ENCODE results near the gene ST6GALNAC4.
"Not testable (repeated sequence)": the region's sequence is repeated elsewhere in the genome, so short reads cannot be mapped to it uniquely, and the experiment has no call there.

The ST6GALNAC4 gene

GRCh38 chr9:127884427-127884911 is 32.4 kb downstream of the ST6GALNAC4 start:
- Histone ChIP-seq H3K36me3 (ENCODE audit: control insufficient read depth, low read length) (peaks cover 21% of the 10 kb centered on the region), H4K20me1 (ENCODE audit: control insufficient read depth, insufficient read depth, low read depth, low read length) (no peaks in the 10 kb centered on the region), H3K9me2 (replicated peaks; ENCODE audit: control insufficient read depth, low read length) (no peaks in the 10 kb centered on the region), H3K4me1 (ENCODE audit: control insufficient read depth, low read length) (peaks cover 22% of the 10 kb centered on the region), H3K27ac (ENCODE audit: low read depth, low read length) (no peak overlapping the region), H3K4me2 (ENCODE audit: low read length) (no peak overlapping the region), H3K4me3 (ENCODE audit: low read length) (no peak overlapping the region), H3K79me2 (ENCODE audit: control insufficient read depth, low read length) (no peaks in the 10 kb centered on the region), H3K9me3 (ENCODE audit: control insufficient read depth, insufficient read depth, low read length) (no peaks in the 10 kb centered on the region), H3F3A (ENCODE audit: control insufficient read depth, insufficient read depth) (peaks cover 14% of the 10 kb centered on the region), H3K27me3 (ENCODE audit: control insufficient read depth, low read length) (no peaks in the 10 kb centered on the region)
- no peak for TF ChIP-seq EZH2phosphoT487 (IDR thresholded peaks at IDR 0.05; ENCODE audit: borderline replicate concordance, low read length)
- TF ChIP-seq CTCF (IDR thresholded peaks at IDR 0.05; ENCODE audit: low read depth, low read length, poor library complexity, severe bottlenecking) = no peak

- Histone ChIP-seq H4K20me1 (ENCODE audit: control insufficient read depth, insufficient read depth, low read depth, low read length) (no peaks in the 10 kb centered on the region), H3K4me1 (ENCODE audit: control insufficient read depth, low read length) (peaks cover 28% of the 10 kb centered on the region), H3K4me2 (ENCODE audit: low read length) (no peak overlapping the region), H3K9me3 (ENCODE audit: control insufficient read depth, insufficient read depth, low read length) (no peaks in the 10 kb centered on the region), H3K27ac (ENCODE audit: low read depth, low read length) (no peak overlapping the region), H3K4me3 (ENCODE audit: low read length) (no peak overlapping the region), H3F3A (ENCODE audit: control insufficient read depth, insufficient read depth) (peaks cover 14% of the 10 kb centered on the region), H3K79me2 (ENCODE audit: control insufficient read depth, low read length) (no peaks in the 10 kb centered on the region), H3K27me3 (ENCODE audit: control insufficient read depth, low read length) (no peaks in the 10 kb centered on the region), H3K36me3 (ENCODE audit: control insufficient read depth, low read length) (peaks cover 21% of the 10 kb centered on the region), H3K9me2 (replicated peaks; ENCODE audit: control insufficient read depth, low read length) (no peaks in the 10 kb centered on the region)
- no peak for TF ChIP-seq CTCF (IDR thresholded peaks at IDR 0.05; ENCODE audit: low read depth, low read length, poor library complexity, severe bottlenecking)
These were observed 32.9 kb downstream of the ST6GALNAC4 start for GRCh38 chr9:127883959-127884358.

- not testable (repeated sequence) for H3K79me2 ChIP-seq (ENCODE audit: control insufficient read depth, low read length); H3K36me3 ChIP-seq (ENCODE audit: control insufficient read depth, low read length); H3K27me3 ChIP-seq (ENCODE audit: control insufficient read depth, low read length); H3K9me2 ChIP-seq (replicated peaks; ENCODE audit: control insufficient read depth, low read length); H4K20me1 ChIP-seq (ENCODE audit: control insufficient read depth, insufficient read depth, low read depth, low read length); H3K9me3 ChIP-seq (ENCODE audit: control insufficient read depth, insufficient read depth, low read length); H3K4me3 ChIP-seq (ENCODE audit: low read length); H3K27ac ChIP-seq (ENCODE audit: low read depth, low read length); H3K4me2 ChIP-seq (ENCODE audit: low read length)
- Histone ChIP-seq H3K4me1 (ENCODE audit: control insufficient read depth, low read length) (peaks cover 33% of the 10 kb centered on the region), H3F3A (ENCODE audit: control insufficient read depth, insufficient read depth) (peaks cover 14% of the 10 kb centered on the region)
These were observed 35.1 kb downstream of the ST6GALNAC4 start for GRCh38 chr9:127881715-127882114.

- Histone ChIP-seq H3K27ac (ENCODE audit: low read depth, low read length) (0 out of 2 replicates have a peak overlapping the region, but pooled peaks have one; percentile 24), H3K4me3 (ENCODE audit: low read length) (peak overlapping the region; percentile 27; the same call in 1 of the 2 replicates), H3F3A (ENCODE audit: control insufficient read depth, insufficient read depth) (peaks cover 14% of the 10 kb centered on the region), H3K36me3 (ENCODE audit: control insufficient read depth, low read length) (no peaks in the 10 kb centered on the region), H3K79me2 (ENCODE audit: control insufficient read depth, low read length) (no peaks in the 10 kb centered on the region), H3K27me3 (ENCODE audit: control insufficient read depth, low read length) (no peaks in the 10 kb centered on the region), H3K4me1 (ENCODE audit: control insufficient read depth, low read length) (peaks cover 33% of the 10 kb centered on the region), H3K4me2 (ENCODE audit: low read length) (peak overlapping the region; percentile 42), H4K20me1 (ENCODE audit: control insufficient read depth, insufficient read depth, low read depth, low read length) (no peaks in the 10 kb centered on the region), H3K9me2 (replicated peaks; ENCODE audit: control insufficient read depth, low read length) (no peaks in the 10 kb centered on the region), H3K9me3 (ENCODE audit: control insufficient read depth, insufficient read depth, low read length) (no peaks in the 10 kb centered on the region)
- no peak for TF ChIP-seq EZH2phosphoT487 (IDR thresholded peaks at IDR 0.05; ENCODE audit: borderline replicate concordance, low read length)
These were observed 36.7 kb downstream of the ST6GALNAC4 start for GRCh38 chr9:127880143-127880542.

Data from DOHH2 (cell line).